H9 (cell line): ENCODE results near the gene SLCO1B1. TPM values are rescaled to one million over a fixed set of nuclear protein-coding genes. Genes with fewer than 3 reads are reported as not detected.

Experiments
- DNase-seq: peaks from one replicate; pipeline ENCODE4 v3.0.0-alpha.2; 2017
- H2AFZ ChIP-seq: one replicate; pipeline ENCODE4 v1.6.1; 2013; ENCODE audit warnings: mild to moderate bottlenecking, low read length, control low read depth, moderate library complexity
- H2AK5ac ChIP-seq: 2 replicates; pipeline ENCODE4 v1.6.1; 2013; ENCODE audit warnings: low read length, control low read depth, mixed read lengths; ENCODE audit not compliant: insufficient read length
- H2BK120ac ChIP-seq: one replicate; pipeline ENCODE4 v1.6.1; 2013; ENCODE audit warnings: low read depth, mild to moderate bottlenecking, low read length, control low read depth, inconsistent platforms; ENCODE audit not compliant: poor library complexity, severe bottlenecking
- H2BK12ac ChIP-seq: 2 replicates; pipeline ENCODE4 v1.6.1; 2013; ENCODE audit warnings: low read length, control low read depth, mixed read lengths, low read depth; ENCODE audit not compliant: insufficient read length
- H2BK15ac ChIP-seq: 2 replicates; pipeline ENCODE4 v1.6.1; 2013; ENCODE audit warnings: low read depth, low read length, control low read depth
- H2BK20ac ChIP-seq: one replicate; pipeline ENCODE4 v1.6.1; 2013; ENCODE audit warnings: low read depth, mild to moderate bottlenecking, low read length, control low read depth, inconsistent platforms; ENCODE audit not compliant: poor library complexity, severe bottlenecking
- H2BK5ac ChIP-seq: 2 replicates; pipeline ENCODE4 v1.6.1; 2013; ENCODE audit warnings: low read length, control low read depth, mixed read lengths; ENCODE audit not compliant: insufficient read length
- H3K14ac ChIP-seq: 2 replicates; pipeline ENCODE4 v1.6.1; 2013; ENCODE audit warnings: low read length, control low read depth; ENCODE audit not compliant: insufficient read depth
- H3K18ac ChIP-seq: 2 replicates; pipeline ENCODE4 v1.6.1; 2013; ENCODE audit warnings: low read depth, mild to moderate bottlenecking, mixed read lengths, low read length, control low read depth; ENCODE audit not compliant: insufficient read length
- H3K23ac ChIP-seq: 2 replicates; pipeline ENCODE4 v1.6.1; 2013; ENCODE audit warnings: low read length, control low read depth, mixed read lengths, low read depth; ENCODE audit not compliant: insufficient read length
- H3K23me2 ChIP-seq: 2 replicates; pipeline ENCODE4 v1.6.1; 2013; ENCODE audit warnings: low read depth, mild to moderate bottlenecking, mixed read lengths, low read length, control low read depth; ENCODE audit not compliant: insufficient read length, poor library complexity, severe bottlenecking
- H3K27ac ChIP-seq: 2 replicates; pipeline ENCODE4 v1.5.1; 2013; ENCODE audit warnings: low read length, control low read depth, mixed read lengths, low read depth; ENCODE audit not compliant: insufficient read length
- H3K27me3 ChIP-seq: 2 replicates; pipeline ENCODE4 v1.6.1; 2013; ENCODE audit warnings: low read length, control low read depth, inconsistent platforms; ENCODE audit not compliant: insufficient read depth
- H3K4ac ChIP-seq: 2 replicates; pipeline ENCODE4 v1.6.1; 2013; ENCODE audit warnings: low read depth, mild to moderate bottlenecking, control low read depth, inconsistent platforms, low read length, moderate library complexity
- H3K4me1 ChIP-seq: 2 replicates; pipeline ENCODE4 v1.6.1; 2013; ENCODE audit warnings: low read length, control low read depth, inconsistent platforms; ENCODE audit not compliant: insufficient read depth
- H3K4me2 ChIP-seq: 2 replicates; pipeline ENCODE4 v1.6.1; 2013; ENCODE audit warnings: low read length, control low read depth, mixed read lengths; ENCODE audit not compliant: insufficient read length, insufficient read depth
- H3K56ac ChIP-seq: 2 replicates; pipeline ENCODE4 v1.6.1; 2013; ENCODE audit warnings: low read depth, mild to moderate bottlenecking, mixed read lengths, low read length, control low read depth; ENCODE audit not compliant: insufficient read length
- H3K79me1 ChIP-seq: 2 replicates; pipeline ENCODE4 v1.6.1; 2013; ENCODE audit warnings: low read depth, mild to moderate bottlenecking, moderate library complexity, low read length, control low read depth, inconsistent platforms; ENCODE audit not compliant: insufficient read depth, poor library complexity, severe bottlenecking
- H3K79me2 ChIP-seq: 2 replicates; pipeline ENCODE4 v1.6.1; 2013; ENCODE audit warnings: low read length, control low read depth, inconsistent platforms; ENCODE audit not compliant: insufficient read depth
- H3K9ac ChIP-seq: 2 replicates; pipeline ENCODE4 v1.6.1; 2013; ENCODE audit warnings: low read length, control low read depth, mixed read lengths; ENCODE audit not compliant: insufficient read length; ENCODE audit errors: extremely low read depth
- H3K9me3 ChIP-seq: one replicate; pipeline ENCODE4 v1.6.1; 2013; ENCODE audit warnings: low read depth, low read length, inconsistent platforms; ENCODE audit not compliant: control insufficient read depth
- H3T11ph ChIP-seq: one replicate; pipeline ENCODE4 v1.6.1; 2013; ENCODE audit warnings: mild to moderate bottlenecking, low read length, control low read depth, inconsistent platforms
- H4K20me1 ChIP-seq: one replicate; pipeline ENCODE4 v1.6.1; 2013; ENCODE audit not compliant: control insufficient read depth, insufficient read length, insufficient read depth
- H4K5ac ChIP-seq: 2 replicates; pipeline ENCODE4 v1.6.1; 2013; ENCODE audit warnings: low read depth, mild to moderate bottlenecking, mixed read lengths, low read length, control low read depth; ENCODE audit not compliant: insufficient read length
- H4K8ac ChIP-seq: replicated peaks from 2 replicates; pipeline ENCODE4 v1.6.1; 2013; ENCODE audit warnings: low read length, control low read depth, mixed read lengths, low read depth; ENCODE audit not compliant: insufficient read length
- H4K91ac ChIP-seq: 2 replicates; pipeline ENCODE4 v1.6.1; 2013; ENCODE audit warnings: low read depth, mild to moderate bottlenecking, moderate library complexity, mixed read lengths, low read length, control low read depth; ENCODE audit not compliant: insufficient read length
- H3K27ac Mint-ChIP-seq, 3 experiments: 2 replicates in 2 of 3; 3 replicates in 1 of 3; pipeline ENCODE4 v1.8.0; 2020 to 2021; ENCODE audit warnings: mixed read lengths in 3 of 3, mild to moderate bottlenecking in 1 of 3, moderate library complexity in 1 of 3
- H3K27me3 Mint-ChIP-seq: 2 replicates; pipeline ENCODE4 v1.8.0; 2021; ENCODE audit warnings: low read depth, mild to moderate bottlenecking, moderate library complexity, mixed read lengths
- H3K36me3 Mint-ChIP-seq, 3 experiments: 2 replicates in 2 of 3; 3 replicates in 1 of 3; pipeline ENCODE4 v1.8.0; 2020 to 2021; ENCODE audit warnings: low read depth in 3 of 3, mixed read lengths in 3 of 3; ENCODE audit not compliant: insufficient read depth in 1 of 3
- H3K4me1 Mint-ChIP-seq, 2 experiments: 2 replicates each; pipeline ENCODE4 v1.8.0; 2020; ENCODE audit warnings: mixed read lengths in 2 of 2
- H3K4me3 Mint-ChIP-seq, 2 experiments: 2 replicates in 1 of 2; 3 replicates in 1 of 2; pipeline ENCODE4 v1.8.0; 2020 to 2021; ENCODE audit warnings: mild to moderate bottlenecking in 2 of 2, mixed read lengths in 2 of 2, moderate library complexity in 1 of 2
- H3K9me3 Mint-ChIP-seq, 2 experiments: 2 replicates in 1 of 2; 3 replicates in 1 of 2; pipeline ENCODE4 v1.8.0; 2020; ENCODE audit warnings: mild to moderate bottlenecking in 2 of 2, mixed read lengths in 2 of 2, moderate library complexity in 1 of 2
- CTCF ChIP-seq: fragments of 200-600 bp; sonication (generic); conservative IDR thresholded peaks from 3 replicates; pipeline ENCODE4 v1.8.0; 2021; ENCODE audit warnings: antibody characterized with exemption, mild to moderate bottlenecking
- WGBS: extraction: QIAGEN DNeasy Blood & Tissue Kit; methylation state at CpG from one replicate; pipeline ENCODE4 v1.1.7; 2013; ENCODE audit warnings: missing lambda C conversion rate, low lambda C conversion rate, mixed read lengths; ENCODE audit not compliant: insufficient read length; ENCODE audit errors: extremely low coverage; 5-methylcytosine and 5-hydroxymethylcytosine counted together
- total RNA-seq: library from RNA; stranded (reverse); gene quantifications from 2 replicates; pipeline ENCODE4 v1.2.1, GENCODE V29; 2021

The SLCO1B1 gene
- total RNA-seq, 1 experiment from 2014 or later = 0.09 TPM

- Histone ChIP-seq H2BK120ac (no peak overlapping the region), H3K23me2 (no peaks in the 10 kb centered on the region), H4K91ac (no peak overlapping the region), H3K4ac (no peak overlapping the region), H3K9me3 (no peaks in the 10 kb centered on the region), H4K8ac (no peak overlapping the region), H4K20me1 (no peaks in the 10 kb centered on the region), H3K79me2 (no peaks in the 10 kb centered on the region), H3K4me1 (no peaks in the 10 kb centered on the region), H2BK12ac (no peak overlapping the region), H3K27ac (no peak overlapping the region), H3K27me3 (no peaks in the 10 kb centered on the region), H2AK5ac (no peak overlapping the region), H3K14ac (no peak overlapping the region), H3K4me2 (no peak overlapping the region), H2BK20ac (no peak overlapping the region), H3K79me1 (no peaks in the 10 kb centered on the region), H3T11ph (no peak overlapping the region), H2BK5ac (no peak overlapping the region), H2AFZ (no peak overlapping the region), H2BK15ac (no peak overlapping the region), H3K23ac (no peak overlapping the region), H4K5ac (no peak overlapping the region), H3K56ac (no peak overlapping the region), H3K9ac (no peak overlapping the region), H3K18ac (no peak overlapping the region)
- Mint-ChIP-seq H3K9me3 (no peaks in the 10 kb centered on the region), H3K4me1 (peaks cover 0 to 3% of the 10 kb centered on the region in 2 experiments; a peak in 2 of 4 replicates), H3K36me3 (no peaks in the 10 kb centered on the region), H3K27ac (no peak overlapping the region), H3K4me3 (no peak overlapping the region), H3K27me3 (no peaks in the 10 kb centered on the region)
- no peak for TF ChIP-seq CTCF
- DNase-seq = no peak
- no CpG with 5 or more reads among the region's 4 CpGs for WGBS
Observed at GRCh38 chr12:21239866-21240265, 108.9 kb downstream of the SLCO1B1 start.
